Mucosa of rectum (tissue), 2 donors: Measurements from ENCODE around the gene PPP2R5E.

ENCODE experiments used
- H3K27ac ChIP-seq, 2 donors: one replicate each; pipeline ENCODE4 v1.7.0; 2013; ENCODE audit warnings: inconsistent platforms in 2 of 2, low read depth in 2 of 2, low read length in 2 of 2
- H3K27me3 ChIP-seq, 2 donors: one replicate each; pipeline ENCODE4 v1.7.0; 2013; ENCODE audit warnings: low read length in 2 of 2; ENCODE audit not compliant: control insufficient read depth in 2 of 2, insufficient read depth in 2 of 2
- H3K36me3 ChIP-seq, 2 donors: one replicate each; pipeline ENCODE4 v1.7.0; 2013; ENCODE audit warnings: low read length in 2 of 2; ENCODE audit not compliant: control insufficient read depth in 2 of 2, insufficient read depth in 2 of 2
- H3K4me1 ChIP-seq, 2 donors: one replicate each; pipeline ENCODE4 v1.7.0; 2013; ENCODE audit warnings: low read length in 2 of 2, mild to moderate bottlenecking in 1 of 2; ENCODE audit not compliant: control insufficient read depth in 2 of 2, insufficient read depth in 2 of 2
- H3K4me3 ChIP-seq, 2 donors: one replicate each; pipeline ENCODE4 v1.7.0; 2013; ENCODE audit warnings: low read length in 2 of 2
- H3K9ac ChIP-seq, 2 donors: one replicate each; pipeline ENCODE4 v1.7.0; 2013; ENCODE audit warnings: low read length in 2 of 2, low read depth in 1 of 2, mild to moderate bottlenecking in 1 of 2
- H3K9me3 ChIP-seq, 2 donors: one replicate each; pipeline ENCODE4 v1.7.0; 2013; ENCODE audit warnings: low read length in 2 of 2; ENCODE audit not compliant: control insufficient read depth in 2 of 2
- donor health status: healthy.
- donor health status: Normal muscosa, but diverticular disease.

PPP2R5E gene

DNA sequence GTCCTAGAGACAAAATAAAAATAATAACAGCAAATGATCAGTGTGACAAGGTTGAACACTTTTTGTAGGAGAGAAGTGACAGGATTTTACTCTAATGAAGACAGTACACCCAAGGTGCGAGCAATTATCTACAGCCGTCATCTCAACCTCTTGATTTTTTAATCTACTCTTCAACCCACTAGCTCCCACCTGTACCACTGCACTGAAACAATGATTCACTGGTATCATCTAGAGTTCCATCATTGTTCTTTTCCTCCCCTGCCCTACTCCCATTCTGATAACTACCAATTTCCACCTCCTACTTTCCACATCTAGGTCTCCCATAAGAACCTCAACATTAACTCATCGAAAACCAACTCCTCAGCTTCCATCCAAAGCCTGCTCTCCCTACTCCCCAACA, 99.8 kb downstream of the PPP2R5E start:
- peaks cover 0 to 2% of the 10 kb centered on the region in 2 donors for H3K36me3 ChIP-seq

DNA sequence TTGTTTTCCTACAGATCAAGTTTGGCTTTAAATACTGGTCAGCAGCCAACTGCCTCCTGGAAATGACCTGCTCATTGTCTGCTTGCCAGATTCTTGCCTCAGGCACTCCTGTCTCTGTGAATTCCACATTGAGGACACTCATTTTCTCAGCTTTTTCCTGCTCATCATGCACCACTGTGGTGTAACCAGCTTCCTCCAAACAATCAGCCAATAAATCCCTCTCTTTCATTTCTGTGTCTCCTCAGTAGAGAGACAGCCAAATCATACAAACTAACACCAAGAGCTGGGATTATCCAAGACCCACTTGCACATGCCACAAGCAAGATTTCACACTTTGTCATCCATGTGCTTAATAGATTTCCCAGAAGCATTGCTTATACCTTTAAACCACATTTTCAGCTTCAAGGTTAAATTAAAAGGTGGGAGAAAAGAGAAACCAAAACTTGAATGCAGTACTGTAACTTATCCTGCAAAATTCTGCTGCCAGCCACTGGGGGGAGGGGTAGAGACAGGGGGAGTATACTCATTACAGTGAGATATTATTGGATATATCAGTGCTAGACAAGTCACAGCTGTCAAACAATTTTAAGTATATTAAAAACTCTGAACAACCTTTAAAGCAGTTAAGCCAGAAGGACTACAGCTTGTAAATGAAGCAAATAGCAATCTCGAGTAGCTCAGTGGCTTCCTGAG, 105.0 kb downstream of the PPP2R5E start:
- Histone ChIP-seq H3K36me3 (peaks cover 0 to 2% of the 10 kb centered on the region in 2 donors), H3K27ac (peak overlapping the region; percentile 59 to 64), H3K4me1 (peaks cover 27 to 28% of the 10 kb centered on the region in 2 donors), H3K9me3 (no peaks in the 10 kb centered on the region), H3K9ac (peak overlapping the region in 1 of 2 donors; percentile 23), H3K4me3 (peak overlapping the region; percentile 42 to 45), H3K27me3 (no peaks in the 10 kb centered on the region)

More for the DNA sequence above, 99.8 kb downstream of the PPP2R5E start:
- no peaks in the 10 kb centered on the region for H3K9me3 ChIP-seq
- H3K9ac ChIP-seq, result no peak overlapping the region
- H3K4me3 ChIP-seq, result no peak overlapping the region
- no peaks in the 10 kb centered on the region for H3K27me3 ChIP-seq
- H3K27ac ChIP-seq, result no peak overlapping the region
- peaks cover 5 to 6% of the 10 kb centered on the region in 2 donors for H3K4me1 ChIP-seq

DNA sequence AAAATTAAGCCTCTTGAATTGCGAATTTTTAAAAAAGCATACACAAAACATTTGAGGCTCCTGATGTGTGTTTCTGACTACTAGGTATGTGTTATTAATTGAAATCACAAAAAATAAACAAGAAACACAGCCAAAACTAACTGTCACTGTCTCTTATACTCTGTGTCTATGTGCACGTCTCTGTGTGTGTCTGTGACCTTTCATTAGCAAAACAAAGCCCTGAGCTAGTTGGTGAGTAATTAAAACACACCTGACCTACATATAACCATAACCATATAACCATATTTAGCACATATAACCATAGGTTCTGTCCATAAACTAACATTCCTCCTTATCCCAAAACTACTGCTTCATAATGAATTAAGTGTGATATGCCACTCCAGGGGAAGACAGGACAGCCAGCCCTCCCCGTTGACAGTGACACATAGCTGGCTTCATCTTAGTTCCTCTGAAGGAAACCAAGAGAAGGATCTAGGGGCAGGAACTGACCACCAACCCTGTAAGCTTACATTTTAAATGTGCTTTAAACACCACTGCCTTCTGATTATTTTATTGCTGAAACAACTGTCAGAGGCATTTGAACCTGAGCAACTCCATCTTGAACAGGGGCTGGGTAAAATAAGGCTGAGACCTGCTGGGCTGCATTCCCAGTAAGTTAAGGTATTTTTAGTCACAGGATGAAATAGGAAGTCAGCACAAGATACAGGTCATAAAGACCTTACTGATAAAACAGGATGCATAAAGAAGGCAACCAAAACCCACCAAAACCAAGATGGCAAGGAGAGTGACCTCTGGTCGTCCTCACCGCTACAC, 106.7 kb downstream of the PPP2R5E start:
- H3K4me3 ChIP-seq, result no peak overlapping the region
- H3K9me3 ChIP-seq, result no peaks in the 10 kb centered on the region
- no peak overlapping the region for H3K9ac ChIP-seq
- peaks cover 27 to 28% of the 10 kb centered on the region in 2 donors for H3K4me1 ChIP-seq
- peaks cover 0 to 2% of the 10 kb centered on the region in 2 donors for H3K36me3 ChIP-seq
- peak overlapping the region; percentile 7 to 33 for H3K27ac ChIP-seq
- H3K27me3 ChIP-seq, result no peaks in the 10 kb centered on the region

DNA sequence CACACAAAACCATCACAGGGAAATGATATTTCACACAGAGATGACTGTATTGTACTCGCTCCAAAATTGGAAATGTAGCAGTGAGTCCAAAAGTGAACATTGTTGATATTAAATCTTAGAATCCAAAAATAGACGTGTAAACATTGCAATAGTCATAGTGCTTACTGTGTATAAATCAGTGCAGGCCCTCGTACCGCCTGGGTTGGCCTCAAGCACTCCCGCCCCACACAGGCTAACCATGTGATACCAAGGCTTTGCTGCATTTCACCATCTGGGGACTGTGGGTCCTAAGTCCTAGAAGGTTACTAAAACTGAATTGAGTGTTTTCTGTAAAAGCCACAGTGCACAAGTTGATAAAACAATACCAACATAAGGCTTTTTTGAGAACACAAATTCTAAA, 107.3 kb downstream of the PPP2R5E start:
- Histone ChIP-seq H3K27me3 (no peaks in the 10 kb centered on the region), H3K4me3 (no peak overlapping the region), H3K9me3 (no peaks in the 10 kb centered on the region), H3K4me1 (peaks cover 27 to 28% of the 10 kb centered on the region in 2 donors), H3K9ac (no peak overlapping the region), H3K27ac (peak overlapping the region; percentile 7 to 45), H3K36me3 (no peaks in the 10 kb centered on the region)

DNA sequence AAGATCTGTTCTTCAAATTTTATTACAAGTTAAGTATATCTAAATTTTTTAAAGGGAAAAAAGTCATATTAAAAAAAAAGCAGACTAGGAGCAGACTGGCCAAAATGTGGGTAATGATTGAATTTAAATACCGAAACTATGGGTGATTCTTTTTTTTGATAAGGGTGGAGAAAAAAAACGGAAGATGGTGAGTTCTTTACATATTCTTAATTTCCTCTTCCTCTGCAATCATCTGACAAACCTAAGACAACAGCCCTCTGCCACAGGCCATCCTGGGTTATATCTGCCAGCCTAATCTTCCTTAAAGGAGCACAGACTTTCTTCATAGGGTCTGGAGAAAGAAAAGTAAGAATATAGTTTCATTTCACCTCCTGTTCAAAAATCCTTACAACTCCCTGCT, 108.0 kb downstream of the PPP2R5E start:
- no peak overlapping the region for H3K4me3 ChIP-seq
- H3K9me3 ChIP-seq, result no peaks in the 10 kb centered on the region
- H3K27ac ChIP-seq, result peak overlapping the region in 1 of 2 donors; percentile 45
- no peak overlapping the region for H3K9ac ChIP-seq
- H3K4me1 ChIP-seq, result peaks cover 27 to 28% of the 10 kb centered on the region in 2 donors
- H3K36me3 ChIP-seq, result no peaks in the 10 kb centered on the region
- H3K27me3 ChIP-seq, result no peaks in the 10 kb centered on the region

DNA sequence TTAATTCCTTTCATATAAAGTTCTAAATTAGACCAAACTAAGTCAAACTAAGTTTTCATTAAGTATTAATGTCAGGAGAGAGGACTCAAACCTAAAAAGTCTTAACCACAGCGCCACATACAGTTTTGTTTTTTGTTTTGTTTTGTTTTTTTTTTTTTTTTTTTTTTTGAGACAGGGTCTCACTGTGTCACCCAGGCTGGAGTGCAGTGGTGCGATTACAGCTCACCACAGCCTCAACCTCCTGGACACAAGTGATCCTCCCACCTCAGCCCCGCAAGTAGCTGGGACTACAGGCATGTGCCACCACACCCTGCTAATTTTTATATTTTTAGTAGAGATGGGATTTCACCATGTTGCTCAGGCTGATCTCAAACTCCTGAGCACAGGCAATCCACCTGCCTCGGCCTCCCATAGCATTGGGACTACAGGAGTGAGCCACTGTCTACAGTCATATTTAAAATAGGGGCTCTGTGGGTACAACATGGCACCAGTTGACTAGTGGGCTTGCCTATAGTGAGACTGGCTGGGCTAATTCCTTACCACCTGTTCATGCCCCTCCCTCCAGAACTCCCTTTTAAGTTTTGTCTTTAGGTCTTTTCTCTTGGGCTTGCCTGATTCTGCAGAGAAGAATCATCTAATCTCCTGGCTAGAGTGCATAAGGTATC, 110.2 kb downstream of the PPP2R5E start:
- Histone ChIP-seq H3K27ac (no peak overlapping the region), H3K9ac (no peak overlapping the region), H3K9me3 (no peaks in the 10 kb centered on the region), H3K4me1 (peaks cover 18 to 23% of the 10 kb centered on the region in 2 donors), H3K27me3 (no peaks in the 10 kb centered on the region), H3K4me3 (no peak overlapping the region), H3K36me3 (no peaks in the 10 kb centered on the region)

DNA sequence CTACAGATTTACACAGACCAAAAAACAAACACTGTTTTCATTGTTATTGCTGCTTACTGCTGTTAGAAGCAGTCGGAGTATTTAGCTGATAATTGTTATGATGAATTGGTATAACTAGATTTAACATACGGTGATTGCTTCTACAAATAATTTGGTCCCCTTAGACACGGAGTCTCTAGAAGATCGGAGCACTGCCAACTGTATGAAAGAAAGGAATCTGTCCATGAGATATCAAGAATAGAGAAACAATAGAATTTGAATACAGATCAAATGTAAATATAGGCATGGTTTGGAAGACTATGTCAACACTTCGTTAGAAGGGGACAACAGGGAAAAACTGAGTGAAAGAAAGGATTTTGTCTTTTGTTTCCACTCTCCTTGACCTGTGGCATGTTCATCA, 110.9 kb downstream of the PPP2R5E start:
- H3K4me3 ChIP-seq, result no peak overlapping the region
- no peaks in the 10 kb centered on the region for H3K36me3 ChIP-seq
- no peak overlapping the region for H3K9ac ChIP-seq
- peaks cover 10 to 17% of the 10 kb centered on the region in 2 donors for H3K4me1 ChIP-seq
- no peaks in the 10 kb centered on the region for H3K27me3 ChIP-seq
- no peak overlapping the region for H3K27ac ChIP-seq
- no peaks in the 10 kb centered on the region for H3K9me3 ChIP-seq

DNA sequence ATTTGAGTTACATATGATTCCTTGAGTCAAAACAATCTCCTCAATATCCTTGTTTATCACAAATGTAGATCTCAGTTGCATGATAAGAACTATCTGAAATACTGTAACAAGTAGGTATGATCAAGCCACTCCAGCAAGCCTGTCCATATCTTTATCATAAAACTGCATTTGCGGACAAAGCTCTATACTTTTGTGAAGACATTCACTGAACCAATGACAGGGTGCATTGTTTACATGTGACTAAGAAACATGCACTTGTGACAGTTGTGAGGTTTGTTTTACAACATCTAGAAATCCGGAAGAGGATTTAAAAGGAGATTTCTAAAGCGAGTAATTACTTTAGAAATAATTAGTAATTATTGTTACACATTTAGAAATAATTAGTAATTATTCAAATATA, 111.7 kb downstream of the PPP2R5E start:
- peaks cover 3 to 10% of the 10 kb centered on the region in 2 donors for H3K4me1 ChIP-seq
- H3K9me3 ChIP-seq, result no peaks in the 10 kb centered on the region
- no peaks in the 10 kb centered on the region for H3K36me3 ChIP-seq
- no peaks in the 10 kb centered on the region for H3K27me3 ChIP-seq
- H3K9ac ChIP-seq, result no peak overlapping the region
- H3K4me3 ChIP-seq, result no peak overlapping the region
- H3K27ac ChIP-seq, result no peak overlapping the region

DNA sequence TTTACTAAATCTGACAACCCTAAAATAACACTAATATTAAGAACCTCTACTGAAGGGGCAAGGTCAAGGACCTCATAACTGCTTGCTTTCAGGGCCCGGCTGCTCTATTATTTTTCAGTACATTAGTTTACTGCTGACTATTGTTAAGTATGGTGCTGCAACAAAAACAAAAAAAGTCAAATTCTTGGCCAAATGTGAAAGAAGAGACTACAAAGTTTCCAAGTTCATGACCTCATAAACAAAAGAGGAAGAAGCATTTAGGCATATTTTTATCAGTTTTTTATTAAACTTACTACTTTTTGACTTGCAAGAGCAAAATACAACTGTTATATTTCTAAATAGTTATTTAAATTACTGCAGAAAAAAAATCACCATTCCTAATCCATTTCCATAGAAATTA, 114.7 kb downstream of the PPP2R5E start:
- no peaks in the 10 kb centered on the region for H3K4me1 ChIP-seq
- no peaks in the 10 kb centered on the region for H3K36me3 ChIP-seq
- no peak overlapping the region for H3K9ac ChIP-seq
- no peak overlapping the region for H3K27ac ChIP-seq
- no peaks in the 10 kb centered on the region for H3K9me3 ChIP-seq
- H3K4me3 ChIP-seq, result no peak overlapping the region
- H3K27me3 ChIP-seq, result no peaks in the 10 kb centered on the region

DNA sequence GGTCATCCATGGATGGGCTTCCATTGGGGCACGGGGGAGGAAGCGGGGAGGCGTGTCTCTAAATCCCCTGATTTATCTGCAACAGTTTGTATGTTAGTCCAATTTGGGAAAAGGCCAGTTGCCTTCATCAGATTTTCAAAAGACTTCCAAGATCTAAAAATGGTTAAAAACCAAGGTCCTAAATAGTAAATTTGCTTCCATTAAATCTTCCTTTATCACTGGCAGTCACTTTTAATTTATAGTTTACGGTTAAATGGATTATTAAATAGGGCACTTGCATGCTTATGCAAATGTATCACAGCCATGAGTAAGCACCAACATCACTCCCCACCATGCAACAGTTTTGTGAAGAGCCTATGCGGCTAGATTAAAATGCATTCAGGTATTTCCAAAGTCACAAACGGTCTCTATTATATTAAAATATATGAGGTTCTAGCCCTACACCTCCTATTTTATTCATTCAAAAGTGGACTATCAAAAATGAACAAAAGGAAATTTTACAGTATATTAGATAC, 116.3 kb downstream of the PPP2R5E start:
- Histone ChIP-seq H3K27ac (no peak overlapping the region), H3K4me1 (no peaks in the 10 kb centered on the region), H3K36me3 (no peaks in the 10 kb centered on the region), H3K27me3 (no peaks in the 10 kb centered on the region), H3K4me3 (no peak overlapping the region), H3K9ac (no peak overlapping the region), H3K9me3 (no peaks in the 10 kb centered on the region)
